ENCODE measurements around the gene PDE6B. TPM values are rescaled to one million over a fixed set of nuclear protein-coding genes. Genes with fewer than 3 reads are reported as not detected.
"Not testable (repeated sequence)": the region's sequence is repeated elsewhere in the genome, so short reads cannot be mapped to it uniquely, and the experiment has no call there.

The PDE6B gene
- total RNA-seq, 2 experiments from 2014 or later: 11.4 to 13.9 TPM

DNA sequence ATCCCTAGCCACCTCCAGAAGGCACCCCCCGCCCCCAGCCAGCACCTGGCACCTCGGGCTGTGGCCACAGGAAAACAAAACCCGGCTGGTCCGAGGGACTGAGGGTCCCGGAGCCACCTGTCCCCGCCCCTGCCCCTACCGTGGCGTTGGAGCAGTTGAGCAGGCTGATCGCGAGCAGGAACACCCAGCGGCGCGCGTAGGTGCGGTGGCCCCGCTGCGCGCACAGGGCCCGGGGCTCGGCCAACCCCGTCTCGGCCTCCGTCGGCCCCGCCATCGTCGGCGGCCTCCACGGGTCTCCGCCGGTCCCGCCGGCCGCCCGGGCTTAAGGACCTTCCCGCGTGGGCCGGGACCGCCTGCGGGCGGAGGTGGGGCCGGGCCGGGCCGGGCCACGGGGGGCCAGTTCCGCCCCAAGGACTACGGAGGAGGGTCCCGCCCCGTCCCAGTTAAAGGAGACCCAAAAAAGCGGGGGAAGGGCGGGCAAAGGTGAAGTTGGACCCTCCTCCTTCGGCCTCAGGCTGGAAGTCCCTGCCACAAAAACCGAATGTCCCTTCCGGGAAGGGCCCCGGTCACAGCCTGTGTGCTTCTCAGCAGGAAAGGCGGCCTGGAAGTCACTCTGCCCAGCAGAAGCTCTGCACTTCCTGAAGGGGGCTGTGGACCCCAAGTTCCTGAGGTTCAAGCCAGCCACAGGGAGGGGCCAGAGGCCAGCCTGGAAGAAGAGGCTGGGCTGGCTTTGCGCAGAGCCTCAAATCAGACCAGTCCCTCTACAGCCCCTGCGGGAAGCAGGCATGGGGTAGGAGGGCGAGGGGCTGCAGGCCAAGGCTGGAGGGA, 63.7 kb downstream of the PDE6B start, which contains the start of gene SLC49A3:
SLC49A3 (minus strand) TSS at position 298 of the 828 bp plus-strand sequence; CDS start at position 274, 24 bp downstream.
- ChIA-PET POLR2A (no interaction called here), CTCF (no interaction called here)
- Mint-ChIP-seq H3K36me3 (ENCODE audit: low read depth) (no peaks in the 10 kb centered on the region), H3K9me3 (no peaks in the 10 kb centered on the region), H3K4me3 (no peak within 1 kb of the TSS), H3K4me1 (ENCODE audit: low read depth) (no peaks in the 10 kb centered on the region), H3K27ac (no peak within 1 kb of the TSS), H3K27me3 (peaks cover 12% of the 10 kb centered on the region)
- TF ChIP-seq, protein P1, sequence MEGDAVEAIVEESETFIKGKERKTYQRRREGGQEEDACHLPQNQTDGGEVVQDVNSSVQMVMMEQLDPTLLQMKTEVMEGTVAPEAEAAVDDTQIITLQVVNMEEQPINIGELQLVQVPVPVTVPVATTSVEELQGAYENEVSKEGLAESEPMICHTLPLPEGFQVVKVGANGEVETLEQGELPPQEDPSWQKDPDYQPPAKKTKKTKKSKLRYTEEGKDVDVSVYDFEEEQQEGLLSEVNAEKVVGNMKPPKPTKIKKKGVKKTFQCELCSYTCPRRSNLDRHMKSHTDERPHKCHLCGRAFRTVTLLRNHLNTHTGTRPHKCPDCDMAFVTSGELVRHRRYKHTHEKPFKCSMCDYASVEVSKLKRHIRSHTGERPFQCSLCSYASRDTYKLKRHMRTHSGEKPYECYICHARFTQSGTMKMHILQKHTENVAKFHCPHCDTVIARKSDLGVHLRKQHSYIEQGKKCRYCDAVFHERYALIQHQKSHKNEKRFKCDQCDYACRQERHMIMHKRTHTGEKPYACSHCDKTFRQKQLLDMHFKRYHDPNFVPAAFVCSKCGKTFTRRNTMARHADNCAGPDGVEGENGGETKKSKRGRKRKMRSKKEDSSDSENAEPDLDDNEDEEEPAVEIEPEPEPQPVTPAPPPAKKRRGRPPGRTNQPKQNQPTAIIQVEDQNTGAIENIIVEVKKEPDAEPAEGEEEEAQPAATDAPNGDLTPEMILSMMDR (IDR thresholded peaks at IDR 0.05): no peak
- intact Hi-C loops (cut with micrococcal nuclease): no loop called here
- ATAC-seq (peak; percentile 37), DNase-seq (no peak)

DNA sequence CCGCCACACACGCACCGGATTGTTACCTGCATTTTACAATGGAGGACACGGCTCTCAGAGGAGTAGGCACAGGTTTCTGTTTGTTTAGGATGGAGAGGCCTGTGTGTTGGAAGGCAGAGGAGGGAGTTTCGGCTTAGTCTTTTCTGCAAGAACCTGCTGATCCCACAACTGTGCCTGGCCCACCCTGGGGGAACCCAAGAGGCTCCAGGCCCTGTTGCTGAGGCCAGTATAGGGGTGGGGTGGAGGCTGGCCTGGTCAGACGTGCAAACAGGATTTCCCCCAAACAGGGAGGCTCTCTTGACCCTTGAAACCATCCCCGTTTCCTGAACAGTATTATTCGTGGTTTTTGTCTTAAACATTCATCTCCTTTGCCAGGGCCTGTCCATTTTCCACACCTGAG, 64.3 kb downstream of the PDE6B start:
- Mint-ChIP-seq H3K27me3 (peaks cover 12% of the 10 kb centered on the region), H3K9me3 (no peaks in the 10 kb centered on the region), H3K4me1 (ENCODE audit: low read depth) (no peaks in the 10 kb centered on the region), H3K4me3 (no peak overlapping the region), H3K27ac (no peak overlapping the region), H3K36me3 (ENCODE audit: low read depth) (no peaks in the 10 kb centered on the region)
- no peak for DNase-seq
- POLR2A ChIA-PET: no interaction called here
- ATAC-seq: no peak
- TF ChIP-seq, protein P1 (IDR thresholded peaks at IDR 0.05): no peak
- intact Hi-C loops (cut with micrococcal nuclease): no loop called here
- CTCF ChIA-PET: interaction anchor here (0.9 kb wide), 1 partner anchor 41 kb away, joined by 3 read pairs; no protein-coding TSS in a partner anchor

DNA sequence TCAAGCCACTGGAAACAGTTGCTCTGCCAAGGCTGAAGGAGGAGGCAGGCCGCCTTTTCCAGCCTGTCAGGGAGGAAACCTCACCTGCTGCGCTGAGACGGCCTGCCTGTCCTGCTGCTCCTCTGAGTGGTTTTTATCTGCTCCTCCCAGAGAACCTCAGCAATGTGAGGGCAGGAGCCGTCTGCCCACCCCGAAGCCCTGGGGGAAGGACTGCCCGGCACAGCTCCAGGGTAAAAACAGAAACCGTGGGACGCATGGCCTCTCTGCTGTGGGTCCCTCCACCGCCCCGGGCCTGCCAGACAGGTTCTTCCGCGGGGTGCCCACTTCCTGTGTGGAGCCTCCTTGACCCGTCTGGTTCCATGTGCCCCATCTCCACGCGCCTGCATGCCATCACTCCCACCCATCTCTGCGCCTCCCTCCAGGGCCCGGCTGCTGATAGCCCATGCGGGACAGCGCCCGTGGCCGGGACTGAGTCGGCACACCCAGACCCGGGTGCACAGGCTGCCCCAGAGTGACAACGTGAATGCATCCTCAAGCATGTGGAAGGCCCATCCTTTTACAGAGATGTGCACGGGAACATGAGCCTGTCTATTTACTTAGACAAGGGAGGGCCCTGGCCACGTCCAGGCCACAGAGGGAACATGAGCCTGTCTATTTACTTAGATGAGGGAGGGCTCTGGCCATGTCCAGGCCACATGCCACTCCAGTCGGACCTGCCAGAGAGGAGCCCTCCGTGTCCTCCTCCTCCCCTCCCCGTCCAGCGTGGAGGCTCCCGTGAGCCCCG, 67.6 kb downstream of the PDE6B start:
- no peaks in the 10 kb centered on the region for H3K36me3 Mint-ChIP-seq (ENCODE audit: low read depth)
- H3K27ac Mint-ChIP-seq: no peak overlapping the region
- TF ChIP-seq, protein P1 (IDR thresholded peaks at IDR 0.05): no peak
- peaks cover 3% of the 10 kb centered on the region for H3K27me3 Mint-ChIP-seq
- ChIA-PET CTCF (interaction anchor here (0.7 kb wide), 1 partner anchor 63 kb away, joined by 3 read pairs; no protein-coding TSS in a partner anchor), POLR2A (no interaction called here)
- no peak for DNase-seq
- no peaks in the 10 kb centered on the region for H3K9me3 Mint-ChIP-seq
- no peak overlapping the region for H3K4me3 Mint-ChIP-seq
- ATAC-seq: no peak
- H3K4me1 Mint-ChIP-seq (ENCODE audit: low read depth): no peaks in the 10 kb centered on the region
- intact Hi-C loops (cut with micrococcal nuclease): no loop called here

DNA sequence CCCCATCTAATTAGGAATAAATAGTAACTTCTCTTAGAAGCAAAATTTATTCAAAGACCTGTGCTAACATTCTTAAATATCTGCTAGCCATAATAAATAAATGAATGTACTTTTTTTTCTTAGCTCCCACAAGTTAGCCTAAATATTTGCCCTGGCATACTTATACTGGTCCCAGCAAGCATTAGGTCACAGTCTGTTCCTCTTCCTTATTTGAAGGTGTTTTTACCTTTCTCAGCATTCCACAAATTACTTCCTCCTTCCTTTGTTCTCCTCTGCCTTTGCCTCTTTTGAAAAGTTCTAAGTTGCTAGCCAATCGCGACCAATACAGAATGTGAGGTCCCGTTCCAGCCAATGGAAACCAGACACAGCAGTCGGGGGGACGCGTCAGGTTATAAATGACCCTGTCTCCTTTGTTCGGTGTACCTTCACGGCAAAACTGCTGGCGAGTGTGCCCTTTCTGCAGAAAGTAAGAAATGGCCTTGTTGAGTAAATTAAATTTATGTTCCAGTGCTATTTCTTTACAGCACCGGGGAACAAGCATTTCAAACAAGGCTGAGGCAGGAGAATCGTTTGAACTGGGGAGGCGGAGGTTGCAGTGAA, 69.1 kb downstream of the PDE6B start:
- DNase-seq; CTCF ChIA-PET; H3K36me3 Mint-ChIP-seq (ENCODE audit: low read depth); H3K9me3 Mint-ChIP-seq; POLR2A ChIA-PET; ATAC-seq; intact Hi-C loops (cut with micrococcal nuclease); H3K27me3 Mint-ChIP-seq; H3K4me1 Mint-ChIP-seq (ENCODE audit: low read depth); H3K4me3 Mint-ChIP-seq; H3K27ac Mint-ChIP-seq: not testable (repeated sequence)

DNA sequence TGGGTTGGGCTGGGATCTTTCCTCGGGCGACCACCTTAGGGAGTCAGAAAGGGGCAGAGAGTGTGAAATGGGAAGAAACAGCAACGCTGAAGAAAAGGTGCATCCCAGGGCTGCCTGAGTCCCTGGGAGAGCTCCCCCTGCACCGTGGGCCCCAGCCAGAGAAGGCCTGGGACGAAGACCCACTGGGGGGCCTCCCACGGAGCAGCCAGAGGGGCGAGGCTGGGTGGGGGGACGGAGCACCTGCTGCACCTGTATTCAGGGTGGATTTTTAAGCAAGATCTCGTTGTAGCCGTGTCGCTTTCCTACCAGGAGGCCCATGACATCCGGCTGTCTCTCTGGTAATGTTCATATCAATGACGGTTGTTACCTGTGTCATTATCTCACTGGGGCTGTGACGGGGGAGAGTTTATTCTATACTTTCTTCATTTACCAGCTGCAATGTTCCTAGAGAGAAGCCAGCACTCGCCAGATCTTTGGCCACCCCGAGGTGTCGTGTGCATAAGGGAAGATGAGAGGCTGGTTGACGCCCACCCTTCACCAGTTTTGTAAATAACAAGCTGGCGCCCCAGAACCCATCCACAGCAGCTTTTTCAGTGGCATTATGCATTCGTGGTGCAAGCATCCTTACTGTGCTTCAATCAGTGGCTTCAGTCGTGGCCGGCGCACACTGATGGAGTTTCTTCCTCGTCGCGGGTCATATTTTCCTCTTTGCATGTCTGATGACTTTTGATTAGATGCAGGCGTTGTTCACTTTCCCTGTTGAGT, 74.6 kb downstream of the PDE6B start:
- no peaks in the 10 kb centered on the region for H3K27me3 Mint-ChIP-seq
- ATAC-seq: no peak
- no peaks in the 10 kb centered on the region for H3K36me3 Mint-ChIP-seq (ENCODE audit: low read depth)
- H3K4me1 Mint-ChIP-seq (ENCODE audit: low read depth): peaks cover 10% of the 10 kb centered on the region
- no peak for DNase-seq
- ChIA-PET POLR2A (no interaction called here), CTCF (interaction anchor here (0.7 to 2.6 kb wide), 2 partner anchors 16 to 97 kb away, joined by 4 to 11 read pairs; no protein-coding TSS in a partner anchor)
- no peak overlapping the region for H3K4me3 Mint-ChIP-seq
- intact Hi-C loops (cut with micrococcal nuclease): no loop called here
- no peak overlapping the region for H3K27ac Mint-ChIP-seq
- TF ChIP-seq, protein P1 (IDR thresholded peaks at IDR 0.05): no peak
- no peaks in the 10 kb centered on the region for H3K9me3 Mint-ChIP-seq
